A204.1 (cell line): ENCODE results near the gene CACNA2D3.

ENCODE experiments used
- FAIRE-seq: peaks from 2 replicates; lab custom pipeline; 2012; peaks lifted over from hg19 to GRCh38; lab: Jason Lieb, UNC

CACNA2D3 gene

GRCh38 chr3:54171951-54172350 lies 49.6 kb downstream of the CACNA2D3 start:
- FAIRE-seq: no peak

- no peak for FAIRE-seq
These were observed 51.0 kb downstream of the CACNA2D3 start for GRCh38 chr3:54173371-54173770.

- FAIRE-seq: no peak
These were observed 53.8 kb downstream of the CACNA2D3 start for GRCh38 chr3:54176106-54176505.

- FAIRE-seq: no peak
These were observed 55.5 kb downstream of the CACNA2D3 start for GRCh38 chr3:54177816-54178215.

- FAIRE-seq: no peak
These were observed 56.0 kb downstream of the CACNA2D3 start for GRCh38 chr3:54178376-54178775.

- FAIRE-seq: no peak
These were observed 58.6 kb downstream of the CACNA2D3 start for GRCh38 chr3:54180921-54181320.

- FAIRE-seq: no peak
These were observed 59.9 kb downstream of the CACNA2D3 start for GRCh38 chr3:54182242-54182641.

GRCh38 chr3:54185740-54186139 lies 63.4 kb downstream of the CACNA2D3 start:
- FAIRE-seq: no peak

- FAIRE-seq: no peak
These were observed 65.9 kb downstream of the CACNA2D3 start for GRCh38 chr3:54188176-54188791.

GRCh38 chr3:54191220-54191619 lies 68.9 kb downstream of the CACNA2D3 start:
- no peak for FAIRE-seq

- FAIRE-seq: no peak
These were observed 69.7 kb downstream of the CACNA2D3 start for GRCh38 chr3:54192026-54192425.

GRCh38 chr3:54193093-54193492 lies 70.7 kb downstream of the CACNA2D3 start:
- no peak for FAIRE-seq

- FAIRE-seq: no peak
These were observed 74.1 kb downstream of the CACNA2D3 start for GRCh38 chr3:54196360-54196991.

GRCh38 chr3:54197509-54197908 lies 75.2 kb downstream of the CACNA2D3 start:
- no peak for FAIRE-seq

GRCh38 chr3:54198556-54198955 lies 76.2 kb downstream of the CACNA2D3 start:
- FAIRE-seq: no peak

GRCh38 chr3:54202054-54202453 lies 79.7 kb downstream of the CACNA2D3 start:
- no peak for FAIRE-seq

- FAIRE-seq: no peak
These were observed 80.4 kb downstream of the CACNA2D3 start for GRCh38 chr3:54202651-54203248.

GRCh38 chr3:54206874-54207273 lies 84.5 kb downstream of the CACNA2D3 start:
- FAIRE-seq: no peak

- no peak for FAIRE-seq
These were observed 88.7 kb downstream of the CACNA2D3 start for GRCh38 chr3:54211097-54211496.

- FAIRE-seq: no peak
These were observed 90.4 kb downstream of the CACNA2D3 start for GRCh38 chr3:54212723-54213122.

- no peak for FAIRE-seq
These were observed 91.6 kb downstream of the CACNA2D3 start for GRCh38 chr3:54213907-54214306.

GRCh38 chr3:54214845-54215244 lies 92.5 kb downstream of the CACNA2D3 start:
- FAIRE-seq: no peak

GRCh38 chr3:54215521-54215920 lies 93.2 kb downstream of the CACNA2D3 start:
- FAIRE-seq: no peak

- no peak for FAIRE-seq
These were observed 95.5 kb downstream of the CACNA2D3 start for GRCh38 chr3:54217828-54218227.
